ENCODE results near the gene MTAP. TPM values are rescaled to one million over a fixed set of nuclear protein-coding genes. Genes with fewer than 3 reads are reported as not detected.

The MTAP gene
- polyA plus RNA-seq, 1 experiment = 14.2 TPM

- ChIA-PET POLR2A (interaction anchor here (0.5 to 0.7 kb wide), 3 partner anchors 27 to 424 kb away, joined by 4 to 16 read pairs (median 8); no protein-coding TSS in a partner anchor), CTCF (interaction anchor here (0.6 to 4.3 kb wide), 7 partner anchors 11 to 476 kb away, joined by 3 to 31 read pairs (median 5); partner anchors contain the start of gene CDKN2B)
- no peak for TF ChIP-seq CTCF (IDR thresholded peaks at IDR 0.05; ENCODE audit: insufficient read depth, low read depth, low read length)
- Histone ChIP-seq H3K27me3 (ENCODE audit: control insufficient read depth, insufficient read depth, low read length) (no peaks in the 10 kb centered on the region), H3K4me3 (ENCODE audit: low read depth, low read length) (peak overlapping the region; percentile 77), H3K36me3 (ENCODE audit: control insufficient read depth, insufficient read depth, low read length) (no peaks in the 10 kb centered on the region; the same call in 1 of the 2 replicates)
- no peak for DNase-seq (ENCODE audit: low read depth)
Measured at GRCh38 chr9:21801683-21802417, 586 bp upstream of the MTAP start.

GRCh38 chr9:21803649-21804048 is 1.2 kb downstream of the MTAP start:
- ChIA-PET CTCF (interaction anchor here (0.7 to 4.3 kb wide), 7 partner anchors 9 to 568 kb away, joined by 3 to 31 read pairs (median 4); partner anchors contain the start of gene CDKN2B), POLR2A (no interaction called here)
- H3K36me3 ChIP-seq (ENCODE audit: control insufficient read depth, insufficient read depth, low read length) = no peaks in the 10 kb centered on the region; the same call in 1 of the 2 replicates
- no peak for DNase-seq (ENCODE audit: low read depth)
- TF ChIP-seq CTCF (IDR thresholded peaks at IDR 0.05; ENCODE audit: insufficient read depth, low read depth, low read length) = no peak
- no peaks in the 10 kb centered on the region for H3K27me3 ChIP-seq (ENCODE audit: control insufficient read depth, insufficient read depth, low read length)
- peak overlapping the region; percentile 77 for H3K4me3 ChIP-seq (ENCODE audit: low read depth, low read length)

- Histone ChIP-seq H3K27me3 (ENCODE audit: control insufficient read depth, insufficient read depth, low read length) (no peaks in the 10 kb centered on the region), H3K4me3 (ENCODE audit: low read depth, low read length) (no peak overlapping the region)
Measured at GRCh38 chr9:21804331-21804730, 1.9 kb downstream of the MTAP start.

GRCh38 chr9:21804791-21805190 is 2.4 kb downstream of the MTAP start:
- H3K27me3 ChIP-seq (ENCODE audit: control insufficient read depth, insufficient read depth, low read length) = no peaks in the 10 kb centered on the region
- CTCF ChIA-PET = interaction anchor here (3.8 to 4.3 kb wide), 2 partner anchors 8 to 204 kb away, joined by 18 to 31 read pairs; partner anchors contain the start of gene CDKN2B
- POLR2A ChIA-PET = no interaction called here
- no peak overlapping the region for H3K4me3 ChIP-seq (ENCODE audit: low read depth, low read length)
- H3K36me3 ChIP-seq (ENCODE audit: control insufficient read depth, insufficient read depth, low read length) = peaks cover 1% of the 10 kb centered on the region; the same call in 1 of the 2 replicates
- no peak for DNase-seq (ENCODE audit: low read depth)
- no peak for TF ChIP-seq CTCF (IDR thresholded peaks at IDR 0.05; ENCODE audit: insufficient read depth, low read depth, low read length)

More at GRCh38 chr9:21804331-21804730, 1.9 kb downstream of the MTAP start:
- POLR2A ChIA-PET = interaction anchor here (0.6 kb wide), 1 partner anchor 180 kb away, joined by 3 read pairs; no protein-coding TSS in a partner anchor
- peaks cover 1% of the 10 kb centered on the region; the same call in 1 of the 2 replicates for H3K36me3 ChIP-seq (ENCODE audit: control insufficient read depth, insufficient read depth, low read length)
- CTCF ChIA-PET = interaction anchor here (0.9 to 4.3 kb wide), 3 partner anchors 9 to 440 kb away, joined by 4 to 31 read pairs (median 18); partner anchors contain the start of gene CDKN2B
- DNase-seq (ENCODE audit: low read depth) = no peak
- no peak for TF ChIP-seq CTCF (IDR thresholded peaks at IDR 0.05; ENCODE audit: insufficient read depth, low read depth, low read length)

- H3K4me3 ChIP-seq (ENCODE audit: low read depth, low read length) = no peak overlapping the region
- POLR2A ChIA-PET = interaction anchor here (0.5 kb wide), 1 partner anchor 154 kb away, joined by 9 read pairs; no protein-coding TSS in a partner anchor
- CTCF ChIA-PET = interaction anchor here (1.2 to 2.1 kb wide), 2 partner anchors 200 to 433 kb away, joined by 3 to 10 read pairs; no protein-coding TSS in a partner anchor
- TF ChIP-seq CTCF (IDR thresholded peaks at IDR 0.05; ENCODE audit: insufficient read depth, low read depth, low read length) = no peak
- no peaks in the 10 kb centered on the region for H3K27me3 ChIP-seq (ENCODE audit: control insufficient read depth, insufficient read depth, low read length)
- peaks cover 3% of the 10 kb centered on the region for H3K36me3 ChIP-seq (ENCODE audit: control insufficient read depth, insufficient read depth, low read length)
- no peak for DNase-seq (ENCODE audit: low read depth)
Measured at GRCh38 chr9:21806644-21807043, 4.2 kb downstream of the MTAP start.
